Skeletal muscle satellite cell (primary cell): Measurements from ENCODE around the gene MAN1A1.
"Not testable (repeated sequence)": the region's sequence is repeated elsewhere in the genome, so short reads cannot be mapped to it uniquely, and the experiment has no call there.

ENCODE experiments used
- H3K27me3 ChIP-seq: 2 replicates; pipeline ENCODE4 v1.7.0; 2013; ENCODE audit warnings: low read length; ENCODE audit not compliant: control insufficient read depth, insufficient read depth
- H3K36me3 ChIP-seq: 2 replicates; pipeline ENCODE4 v1.7.0; 2013; ENCODE audit warnings: mild to moderate bottlenecking, control low read depth, low read length; ENCODE audit not compliant: insufficient read depth
- H3K4me1 ChIP-seq: 2 replicates; pipeline ENCODE4 v1.7.0; 2013; ENCODE audit warnings: low read length; ENCODE audit not compliant: control insufficient read depth, insufficient read depth
- H3K4me2 ChIP-seq: 2 replicates; pipeline ENCODE4 v1.7.0; 2013; ENCODE audit warnings: mild to moderate bottlenecking, low read length
- H3K4me3 ChIP-seq: 2 replicates; pipeline ENCODE4 v1.7.0; 2013; ENCODE audit warnings: low read length
- H3K9ac ChIP-seq: 2 replicates; pipeline ENCODE4 v1.7.0; 2013; ENCODE audit warnings: mild to moderate bottlenecking, low read depth, low read length, moderate library complexity
- H3K9me3 ChIP-seq: replicated peaks from 2 replicates; pipeline ENCODE4 v1.7.0; 2013; ENCODE audit warnings: mild to moderate bottlenecking, control low read depth, low read length

The MAN1A1 gene

DNA sequence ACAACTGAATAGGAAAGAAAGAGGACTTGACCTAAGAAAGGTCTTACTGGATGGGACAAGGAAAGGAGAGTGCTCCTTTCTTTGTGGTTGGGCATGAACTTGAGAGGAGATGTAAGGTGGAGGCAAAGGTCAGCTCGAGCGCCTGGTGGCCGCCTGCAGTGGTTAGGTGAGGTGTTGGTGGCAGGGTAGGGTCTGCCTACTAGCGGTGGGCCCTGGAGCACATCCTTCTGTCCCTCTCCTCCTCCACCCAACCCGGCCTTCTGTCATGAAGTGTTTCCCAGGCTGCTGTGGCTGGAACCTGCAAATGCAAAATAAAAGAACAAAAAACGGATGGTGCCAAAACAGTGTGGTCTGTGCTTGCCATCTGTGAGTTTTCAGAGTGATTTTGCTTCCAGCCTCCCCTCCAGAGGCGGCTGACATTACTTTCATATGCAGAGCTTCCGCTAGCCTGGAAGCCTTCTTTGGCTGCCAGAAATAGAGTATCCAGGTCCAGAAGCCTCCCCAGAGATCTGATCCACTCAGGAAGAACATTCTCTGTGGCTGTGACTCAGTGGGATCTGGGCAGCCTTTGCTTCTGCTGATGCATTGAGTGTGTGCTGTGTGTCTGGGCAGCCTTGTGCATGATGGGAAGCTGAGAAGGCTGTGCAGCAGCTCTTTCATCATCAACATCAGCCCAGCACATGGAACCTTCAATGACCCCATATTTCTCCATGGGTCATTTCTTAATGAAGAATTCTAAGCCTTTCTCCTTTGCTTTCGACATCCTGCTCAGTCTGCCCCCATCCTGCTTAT is 191.3 kb downstream of the MAN1A1 start:
- no peaks in the 10 kb centered on the region for H3K36me3 ChIP-seq
- peaks cover 3% of the 10 kb centered on the region for H3K4me1 ChIP-seq
- no peak overlapping the region for H3K4me3 ChIP-seq
- H3K9me3 ChIP-seq, result no peaks in the 10 kb centered on the region
- H3K9ac ChIP-seq, result no peak overlapping the region
- H3K4me2 ChIP-seq, result no peak overlapping the region
- H3K27me3 ChIP-seq, result no peaks in the 10 kb centered on the region

DNA sequence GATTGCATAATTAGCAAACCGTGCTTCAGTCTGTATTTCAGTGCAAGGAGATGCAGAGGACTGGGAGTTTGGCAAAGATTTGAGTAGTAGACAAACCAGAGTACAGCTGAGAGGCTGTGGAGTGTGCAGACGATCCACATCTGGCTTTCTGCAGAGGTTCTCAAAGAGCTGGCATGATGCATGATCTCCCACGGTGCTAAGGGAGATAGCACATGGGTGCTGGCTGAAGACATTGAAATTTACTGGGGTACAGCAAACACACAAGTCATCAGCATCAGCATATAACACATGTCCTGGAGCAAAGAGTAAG is 192.1 kb downstream of the MAN1A1 start:
- Histone ChIP-seq H3K36me3 (no peaks in the 10 kb centered on the region), H3K4me2 (no peak overlapping the region), H3K9me3 (no peaks in the 10 kb centered on the region), H3K27me3 (no peaks in the 10 kb centered on the region), H3K9ac (no peak overlapping the region), H3K4me3 (no peak overlapping the region), H3K4me1 (peaks cover 3% of the 10 kb centered on the region)

DNA sequence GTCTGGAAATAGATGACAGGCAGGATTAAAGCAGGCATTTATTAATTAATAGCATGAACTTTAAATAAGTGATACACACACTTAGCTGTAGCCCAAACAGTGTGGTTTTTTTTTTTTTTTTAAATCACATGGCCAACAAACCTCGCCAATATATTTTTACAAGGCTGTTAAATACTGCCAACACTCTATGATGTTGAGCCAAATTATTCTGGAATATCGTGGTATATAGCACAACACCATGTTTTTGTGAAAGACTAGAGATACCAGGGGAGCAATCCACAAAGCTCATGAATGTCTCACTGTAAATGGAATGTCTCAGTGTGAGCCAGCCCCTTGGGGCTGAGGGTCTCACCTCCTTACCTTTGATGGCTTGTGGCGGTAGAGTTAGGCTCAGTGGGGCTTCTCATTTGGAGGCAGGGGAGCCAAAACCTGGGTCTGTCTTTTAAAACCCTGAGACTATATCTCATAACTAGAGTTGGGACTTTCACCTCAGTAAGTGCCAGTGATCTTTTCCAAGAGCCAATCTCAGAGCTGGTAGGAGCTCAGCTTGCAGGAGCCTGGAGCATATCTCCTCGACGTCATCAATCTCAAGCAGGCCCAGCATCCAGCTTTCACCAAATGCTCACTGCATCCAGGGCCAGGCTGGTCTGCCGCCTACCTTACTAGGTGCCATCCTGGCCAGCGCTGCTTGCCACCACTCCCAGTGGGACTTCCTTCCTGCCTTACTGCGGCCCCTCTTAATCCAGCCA is 192.6 kb downstream of the MAN1A1 start:
- no peaks in the 10 kb centered on the region for H3K27me3 ChIP-seq
- no peak overlapping the region for H3K4me2 ChIP-seq
- H3K36me3 ChIP-seq, result no peaks in the 10 kb centered on the region
- H3K9me3 ChIP-seq, result no peaks in the 10 kb centered on the region
- H3K4me3 ChIP-seq, result no peak overlapping the region
- H3K4me1 ChIP-seq, result peaks cover 3% of the 10 kb centered on the region
- no peak overlapping the region for H3K9ac ChIP-seq

DNA sequence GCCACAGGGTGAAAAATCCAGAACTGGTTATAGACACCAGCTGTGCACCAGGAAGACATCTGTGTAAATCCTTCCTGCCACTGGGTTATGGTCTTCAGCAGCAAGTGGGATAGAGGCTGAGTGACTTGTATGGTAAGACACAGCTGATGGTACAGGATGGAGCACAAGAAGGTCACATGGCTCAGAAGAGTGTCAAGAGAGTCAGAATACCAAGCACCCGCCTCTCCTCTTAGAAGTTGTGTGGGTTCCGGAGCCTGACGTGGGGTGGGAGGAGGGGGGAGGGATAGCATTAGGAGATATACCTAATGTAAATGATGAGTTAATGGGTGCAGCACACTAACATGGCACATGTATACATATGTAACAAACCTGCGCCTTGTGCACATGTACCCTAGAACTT is 193.5 kb downstream of the MAN1A1 start:
- H3K9ac ChIP-seq, H3K36me3 ChIP-seq, H3K4me1 ChIP-seq, H3K4me2 ChIP-seq, H3K9me3 ChIP-seq, H3K4me3 ChIP-seq, H3K27me3 ChIP-seq: not testable (repeated sequence)

DNA sequence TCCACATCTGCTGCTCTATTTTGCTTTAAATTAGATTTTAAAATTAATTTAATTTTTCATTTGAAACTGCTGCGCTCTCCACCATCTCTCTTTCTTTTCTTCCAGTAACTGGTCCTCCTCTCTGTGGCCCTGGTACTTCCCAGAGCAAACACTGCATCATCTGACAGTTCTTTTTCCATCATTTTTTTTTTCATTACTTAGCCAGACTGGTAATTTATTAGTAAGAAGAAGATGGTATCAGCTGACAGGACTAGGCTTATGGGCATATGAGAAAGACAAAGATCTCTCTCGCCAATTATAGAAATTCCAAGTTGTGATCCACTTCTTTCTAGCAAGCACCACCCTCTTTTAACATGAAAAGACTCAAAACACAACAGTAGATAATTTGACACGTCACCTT is 197.4 kb downstream of the MAN1A1 start:
- H3K9me3 ChIP-seq, result no peaks in the 10 kb centered on the region
- no peak overlapping the region for H3K4me2 ChIP-seq
- H3K4me3 ChIP-seq, result no peak overlapping the region
- H3K36me3 ChIP-seq, result no peaks in the 10 kb centered on the region
- H3K27me3 ChIP-seq, result no peaks in the 10 kb centered on the region
- peaks cover 15% of the 10 kb centered on the region for H3K4me1 ChIP-seq
- H3K9ac ChIP-seq, result no peak overlapping the region

DNA sequence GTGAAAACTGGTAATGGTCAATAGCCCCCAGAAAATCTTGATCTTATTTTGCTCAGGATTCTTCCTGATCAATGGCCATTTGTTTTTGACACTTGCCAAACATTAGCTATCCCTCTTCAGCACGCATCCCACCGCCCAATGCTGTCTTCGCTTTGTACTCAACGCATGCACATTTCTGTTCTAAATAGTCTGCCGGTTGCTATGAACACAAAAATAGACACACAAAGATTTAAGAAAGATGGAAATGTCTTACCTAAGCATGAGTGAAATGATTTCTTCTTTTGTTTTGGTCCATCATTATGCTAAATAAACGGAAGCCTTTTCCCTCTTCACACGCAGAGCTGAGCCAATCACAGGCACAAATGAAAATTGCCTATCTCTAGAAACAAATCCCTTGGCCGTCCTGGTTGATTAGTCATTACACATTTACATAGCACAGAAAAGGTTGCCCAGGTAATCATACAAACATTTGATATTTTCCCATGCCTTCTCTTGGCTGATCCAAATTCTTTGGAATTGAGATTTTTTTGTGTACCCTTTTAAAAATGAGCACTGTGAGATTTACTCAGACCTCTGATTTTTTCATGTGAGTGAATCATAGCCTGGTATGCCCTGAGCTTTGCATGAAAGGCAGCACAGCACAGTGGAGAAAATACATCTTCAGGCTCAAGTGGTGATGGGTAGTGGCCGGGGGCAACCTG is 200.6 kb downstream of the MAN1A1 start:
- Histone ChIP-seq H3K36me3 (no peaks in the 10 kb centered on the region), H3K4me3 (no peak overlapping the region), H3K4me1 (peaks cover 30% of the 10 kb centered on the region), H3K27me3 (no peaks in the 10 kb centered on the region), H3K9ac (no peak overlapping the region), H3K9me3 (no peaks in the 10 kb centered on the region), H3K4me2 (no peak overlapping the region)

DNA sequence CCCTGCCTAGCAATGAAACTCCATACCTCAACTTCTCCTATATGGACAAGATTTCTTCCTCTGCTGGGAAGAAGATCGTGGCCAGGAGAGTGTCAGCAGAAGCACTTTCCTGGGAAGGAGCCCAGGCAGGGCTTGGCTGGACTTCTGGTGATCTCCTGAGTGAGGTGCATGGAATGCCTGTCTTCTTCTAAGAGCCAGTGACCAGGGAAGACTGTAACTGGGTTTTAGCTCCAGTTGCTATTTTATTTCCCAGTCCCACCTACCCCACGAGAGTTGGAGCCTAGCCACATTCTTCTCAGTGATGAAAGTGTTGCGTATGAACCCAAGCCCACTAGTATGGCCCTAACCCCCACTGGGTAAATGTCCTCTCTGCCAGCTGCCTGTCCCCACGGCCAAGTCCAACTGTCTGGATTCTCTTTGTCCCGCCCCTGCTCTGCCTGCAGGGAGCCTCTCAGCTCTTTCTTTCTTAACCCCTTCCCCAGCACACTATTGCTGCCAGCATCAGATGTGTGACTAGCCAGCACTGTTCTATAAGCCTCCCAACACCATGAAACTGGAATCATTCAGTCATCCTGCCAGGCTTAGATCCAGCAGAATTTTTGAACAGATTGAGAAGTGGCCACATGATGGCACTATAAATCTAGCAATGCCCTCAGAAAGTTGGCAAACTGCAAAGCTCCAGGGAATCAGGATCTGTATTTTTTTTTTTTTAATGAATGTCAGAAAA is 201.3 kb downstream of the MAN1A1 start:
- Histone ChIP-seq H3K9me3 (no peaks in the 10 kb centered on the region), H3K27me3 (no peaks in the 10 kb centered on the region), H3K4me1 (peaks cover 30% of the 10 kb centered on the region), H3K4me3 (peak overlapping the region; percentile 50), H3K9ac (no peak overlapping the region), H3K36me3 (no peaks in the 10 kb centered on the region), H3K4me2 (peak overlapping the region; percentile 78)

DNA sequence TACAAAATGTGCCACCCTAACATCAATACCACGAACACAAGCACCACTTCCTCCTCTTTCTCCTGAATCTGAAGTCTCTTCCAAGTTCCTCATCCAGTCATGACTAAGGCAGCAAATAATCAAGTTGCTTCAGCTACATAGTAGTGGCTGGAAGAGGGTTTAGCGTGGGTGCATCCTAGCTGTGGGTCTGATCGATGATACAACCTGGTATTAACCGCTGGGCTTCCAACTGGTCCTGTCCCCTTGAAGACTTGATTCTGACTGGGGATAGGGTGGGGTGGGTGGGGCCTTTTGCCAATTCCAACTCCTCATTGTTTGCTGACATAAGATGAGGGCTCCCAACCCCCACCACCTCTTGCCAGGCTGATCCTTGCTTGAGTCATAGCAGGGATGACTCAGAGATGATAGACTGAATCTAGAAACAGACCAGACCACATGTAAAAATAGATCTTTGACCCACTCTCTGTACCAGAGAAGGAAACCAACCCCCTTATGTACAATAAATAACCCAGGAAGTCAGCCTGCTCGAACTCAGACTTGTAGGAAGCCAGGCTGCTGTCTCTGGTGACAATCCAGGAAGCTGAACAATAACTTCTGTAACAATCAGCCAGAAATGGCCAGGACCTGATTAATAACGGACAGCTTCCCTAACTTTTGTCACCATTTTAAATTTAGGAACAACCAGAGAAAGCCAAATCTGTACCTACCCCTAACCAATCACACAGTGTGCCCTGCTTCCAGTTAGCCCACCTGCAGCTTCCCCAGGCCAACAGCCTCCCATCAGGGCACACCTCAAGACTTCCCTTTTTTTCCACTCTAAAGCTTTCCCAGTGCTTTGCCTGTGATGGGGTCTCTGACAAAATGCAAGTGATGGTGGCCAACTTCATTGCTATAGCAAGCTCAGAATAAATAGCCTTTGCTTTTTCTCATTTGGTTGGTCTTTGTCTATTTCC is 202.2 kb downstream of the MAN1A1 start:
- H3K36me3 ChIP-seq, result no peaks in the 10 kb centered on the region
- H3K9ac ChIP-seq, result peak overlapping the region; percentile 66
- H3K4me3 ChIP-seq, result peak overlapping the region; percentile 50
- no peaks in the 10 kb centered on the region for H3K27me3 ChIP-seq
- peaks cover 30% of the 10 kb centered on the region for H3K4me1 ChIP-seq
- H3K4me2 ChIP-seq, result peak overlapping the region; percentile 78
- H3K9me3 ChIP-seq, result no peaks in the 10 kb centered on the region

DNA sequence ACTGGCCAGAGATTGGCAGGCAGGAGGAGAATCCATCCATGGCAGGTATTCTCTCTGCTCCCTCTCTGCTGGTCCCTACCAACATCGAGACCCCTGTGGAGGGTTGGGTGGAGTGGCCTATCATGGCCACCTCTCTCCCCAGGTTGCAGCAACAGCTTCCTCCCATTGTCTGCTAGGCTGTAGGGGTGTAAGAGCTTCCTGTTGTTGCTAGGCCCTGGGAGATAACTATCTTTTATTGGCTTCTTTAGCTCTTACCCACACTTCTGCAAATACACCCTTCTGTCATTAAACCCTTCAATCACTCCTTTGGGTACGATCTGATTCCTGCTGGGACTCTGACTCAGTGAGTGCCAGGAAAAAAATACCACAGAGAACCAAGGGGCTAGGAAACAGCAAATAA is 204.4 kb downstream of the MAN1A1 start:
- peaks cover 30% of the 10 kb centered on the region for H3K4me1 ChIP-seq
- no peaks in the 10 kb centered on the region for H3K27me3 ChIP-seq
- no peak overlapping the region for H3K4me2 ChIP-seq
- no peaks in the 10 kb centered on the region for H3K9me3 ChIP-seq
- no peaks in the 10 kb centered on the region for H3K36me3 ChIP-seq
- no peak overlapping the region for H3K9ac ChIP-seq
- no peak overlapping the region for H3K4me3 ChIP-seq

DNA sequence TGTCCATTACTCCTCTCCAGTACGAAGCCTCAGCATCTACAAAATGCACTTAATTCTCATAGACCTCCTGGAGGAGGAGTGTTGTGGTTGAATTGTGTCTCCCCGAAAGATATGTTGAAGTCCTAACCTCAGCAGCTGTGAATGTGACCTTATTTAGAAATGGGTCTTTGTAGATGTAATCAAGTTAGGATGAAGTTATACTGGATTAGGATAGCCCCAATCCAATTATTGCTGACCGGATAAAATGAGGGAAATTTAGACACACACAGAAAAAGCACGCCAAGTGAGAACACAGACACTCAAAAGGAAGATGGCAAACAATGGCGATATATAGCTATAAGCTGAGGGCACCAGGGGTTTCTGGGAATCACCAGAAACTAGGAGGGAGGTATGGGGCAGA is 206.9 kb downstream of the MAN1A1 start:
- H3K4me2 ChIP-seq, result no peak overlapping the region
- H3K9me3 ChIP-seq, result no peaks in the 10 kb centered on the region
- H3K4me1 ChIP-seq, result peaks cover 24% of the 10 kb centered on the region
- H3K27me3 ChIP-seq, result no peaks in the 10 kb centered on the region
- no peak overlapping the region for H3K9ac ChIP-seq
- no peaks in the 10 kb centered on the region for H3K36me3 ChIP-seq
- no peak overlapping the region for H3K4me3 ChIP-seq
